Gastroesophageal sphincter (tissue), 4 donors: Measurements from ENCODE around the gene ERCC6. TPM values are rescaled to one million over a fixed set of nuclear protein-coding genes. Genes with fewer than 3 reads are reported as not detected.

Experiments
- ATAC-seq: fragments of 150-250 bp; one replicate; pipeline ENCODE4 v1.9.1; 2016; ENCODE audit warnings: mild to moderate bottlenecking, moderate library complexity
- H3K27ac ChIP-seq, 4 donors: fragments of 200-600 bp; sonication (generic) in 3 of 4; 1 replicate in 3 of 4; 2 replicates in 1 of 4; pipeline ENCODE4 v1.5.1; 2016 to 2019
- H3K27me3 ChIP-seq: fragments of 200-600 bp; sonication (generic); one replicate; pipeline ENCODE4 v1.5.1; 2019
- H3K36me3 ChIP-seq, 2 donors: fragments of 200-600 bp; sonication (generic); one replicate each; pipeline ENCODE4 v1.5.1; 2019; ENCODE audit warnings: control low read depth in 1 of 2
- H3K4me1 ChIP-seq, 3 donors: fragments of 200-600 bp; sonication (generic); 1 replicate in 2 of 3; 2 replicates in 1 of 3; pipeline ENCODE4 v1.5.1; 2016 to 2019; ENCODE audit warnings: control low read depth in 2 of 3
- H3K4me3 ChIP-seq, 2 donors: fragments of 200-600 bp; sonication (generic); one replicate each; pipeline ENCODE4 v1.5.1; 2019; ENCODE audit warnings: mild to moderate bottlenecking in 1 of 2, moderate library complexity in 1 of 2
- H3K9me3 ChIP-seq, 3 donors: fragments of 200-600 bp; sonication (generic); one replicate each; pipeline ENCODE4 v1.5.1; 2017 to 2019; ENCODE audit warnings: control low read depth in 2 of 3
- EP300 ChIP-seq: sonication (generic); formaldehyde crosslinking; IDR thresholded peaks from one replicate; pipeline ENCODE4 v1.6.1; 2017; ENCODE audit warnings: antibody characterized with exemption, mild to moderate bottlenecking
- POLR2A ChIP-seq, 2 donors: fragments of 450-650 bp; IDR thresholded peaks; one replicate each; pipeline ENCODE4 v1.6.1; 2017; ENCODE audit warnings: antibody characterized with exemption in 2 of 2, mild to moderate bottlenecking in 2 of 2, moderate library complexity in 1 of 2
- POLR2AphosphoS5 ChIP-seq: sonication (generic); formaldehyde crosslinking; IDR thresholded peaks from one replicate; pipeline ENCODE4 v1.6.1; 2017; ENCODE audit warnings: antibody characterized with exemption
- WGBS, 2 donors: methylation state at CpG; one replicate each; pipeline ENCODE4 v1.1.5; 2018; ENCODE audit warnings: low coverage in 1 of 2; 5-methylcytosine and 5-hydroxymethylcytosine counted together
- total RNA-seq, 4 donors: library from RNA; depleted of rRNA; stranded (reverse); fragments of >200 nt; gene quantifications; one replicate each; pipeline ENCODE4 v1.1.0, GENCODE V29; 2016
- TF ChIP-seq, protein P1 (sequence below), 4 experiments: fragments of 200-600 bp in 2 of 4; fragments of 450-650 bp in 2 of 4; sonication (generic) in 1 of 4; IDR thresholded peaks; one replicate each; pipeline ENCODE4 v1.5.1; 2017 to 2019; ENCODE audit warnings: antibody characterized with exemption in 4 of 4, mild to moderate bottlenecking in 2 of 4, moderate library complexity in 2 of 4

ERCC6 gene
- total RNA-seq, 4 donors from 2014 or later: 9.6 to 13.5 (median 11.0) TPM

DNA sequence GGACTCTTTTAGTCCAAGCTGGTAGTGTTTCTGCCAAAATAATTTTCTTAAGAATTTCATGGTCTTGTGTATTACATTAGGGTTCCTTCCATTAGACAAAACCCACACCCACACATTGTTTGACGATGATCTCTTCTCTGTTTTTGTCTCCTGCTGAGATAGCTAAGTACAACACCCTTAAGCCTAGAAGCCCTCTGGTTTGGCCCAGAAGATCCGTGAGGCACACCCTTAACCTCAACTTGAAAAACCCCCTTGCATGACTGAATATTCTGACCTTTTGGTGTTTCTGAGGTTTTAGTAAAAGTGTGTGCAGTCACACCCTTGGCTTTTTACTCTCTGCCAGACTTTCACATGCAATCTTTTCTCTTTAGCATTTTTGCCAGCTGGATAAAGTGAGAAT, 29.3 kb upstream of the ERCC6 start:
- Histone ChIP-seq H3K36me3 (no peaks in the 10 kb centered on the region), H3K27me3 (peaks cover 12% of the 10 kb centered on the region), H3K27ac (no peak overlapping the region), H3K4me3 (no peak overlapping the region), H3K4me1 (no peaks in the 10 kb centered on the region), H3K9me3 (peaks cover 0 to 14% (median 0%) of the 10 kb centered on the region in 3 donors)
- TF ChIP-seq EP300: no peak
- no peak for TF ChIP-seq POLR2AphosphoS5
- TF ChIP-seq, protein P1, sequence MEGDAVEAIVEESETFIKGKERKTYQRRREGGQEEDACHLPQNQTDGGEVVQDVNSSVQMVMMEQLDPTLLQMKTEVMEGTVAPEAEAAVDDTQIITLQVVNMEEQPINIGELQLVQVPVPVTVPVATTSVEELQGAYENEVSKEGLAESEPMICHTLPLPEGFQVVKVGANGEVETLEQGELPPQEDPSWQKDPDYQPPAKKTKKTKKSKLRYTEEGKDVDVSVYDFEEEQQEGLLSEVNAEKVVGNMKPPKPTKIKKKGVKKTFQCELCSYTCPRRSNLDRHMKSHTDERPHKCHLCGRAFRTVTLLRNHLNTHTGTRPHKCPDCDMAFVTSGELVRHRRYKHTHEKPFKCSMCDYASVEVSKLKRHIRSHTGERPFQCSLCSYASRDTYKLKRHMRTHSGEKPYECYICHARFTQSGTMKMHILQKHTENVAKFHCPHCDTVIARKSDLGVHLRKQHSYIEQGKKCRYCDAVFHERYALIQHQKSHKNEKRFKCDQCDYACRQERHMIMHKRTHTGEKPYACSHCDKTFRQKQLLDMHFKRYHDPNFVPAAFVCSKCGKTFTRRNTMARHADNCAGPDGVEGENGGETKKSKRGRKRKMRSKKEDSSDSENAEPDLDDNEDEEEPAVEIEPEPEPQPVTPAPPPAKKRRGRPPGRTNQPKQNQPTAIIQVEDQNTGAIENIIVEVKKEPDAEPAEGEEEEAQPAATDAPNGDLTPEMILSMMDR (IDR thresholded peaks at IDR 0.05): no peak
- no peak for TF ChIP-seq POLR2A (IDR thresholded peaks at IDR 0.05)
- 61 to 68% methylated on average over 2 of the region's 2 CpGs for WGBS, 2 donors
- peak; percentile 71 for ATAC-seq

DNA sequence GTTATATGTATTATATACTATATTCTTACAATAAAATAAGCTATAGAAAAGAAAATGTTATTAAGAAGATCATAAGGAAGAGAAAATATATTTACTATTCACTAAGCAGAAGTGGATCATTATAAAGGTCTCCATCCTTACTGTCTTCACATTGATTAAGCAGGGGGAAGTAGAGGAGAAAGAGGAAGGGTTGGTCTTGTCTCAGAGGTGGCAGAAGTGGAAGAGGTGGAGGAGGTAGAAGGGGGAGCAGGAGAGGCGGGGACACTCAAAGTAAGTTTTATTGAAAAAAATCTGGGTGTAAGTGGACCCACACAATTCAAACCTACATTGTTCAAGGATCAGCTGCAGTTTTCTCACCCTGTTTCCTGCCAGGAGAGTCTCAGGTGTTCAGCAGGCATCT, 28.9 kb upstream of the ERCC6 start:
- Histone ChIP-seq H3K4me1 (no peaks in the 10 kb centered on the region), H3K27me3 (peaks cover 12% of the 10 kb centered on the region), H3K36me3 (no peaks in the 10 kb centered on the region), H3K9me3 (peaks cover 0 to 14% (median 0%) of the 10 kb centered on the region in 3 donors), H3K4me3 (no peak overlapping the region), H3K27ac (no peak overlapping the region)
- TF ChIP-seq POLR2AphosphoS5: no peak
- TF ChIP-seq POLR2A (IDR thresholded peaks at IDR 0.05): no peak
- TF ChIP-seq, protein P1 (IDR thresholded peaks at IDR 0.05): no peak
- TF ChIP-seq EP300: no peak
- WGBS, 2 donors: 63 to 100% methylated on average over 1 of the region's 1 CpG
- ATAC-seq: no peak

DNA sequence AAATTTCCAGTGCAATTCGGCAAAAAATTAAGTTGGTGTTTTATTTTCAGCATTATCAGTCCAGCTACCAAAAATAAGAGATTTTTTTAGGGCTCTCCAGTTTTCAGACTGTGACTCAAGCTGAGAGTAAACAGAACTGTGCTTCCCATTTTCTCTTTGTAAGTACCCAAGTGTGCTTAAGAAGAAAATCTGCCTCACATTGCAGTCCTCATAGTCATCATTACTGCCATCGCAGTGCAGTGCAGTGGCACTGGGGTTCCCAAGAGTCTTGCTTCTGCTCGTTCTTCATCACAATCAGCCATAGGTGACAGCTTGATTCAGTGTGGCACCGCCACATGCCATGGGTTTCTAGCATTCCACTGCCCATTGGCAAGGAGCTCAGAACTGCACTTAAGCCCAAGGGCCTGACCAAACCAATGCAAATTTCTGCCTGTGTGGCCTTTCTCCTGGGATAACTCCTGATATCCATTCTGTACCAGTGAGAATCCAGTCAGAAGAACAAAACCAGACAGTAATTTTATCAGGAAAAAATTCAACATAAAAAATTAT, 25.6 kb upstream of the ERCC6 start:
- Histone ChIP-seq H3K27me3 (peaks cover 26% of the 10 kb centered on the region), H3K27ac (no peak overlapping the region), H3K4me1 (no peaks in the 10 kb centered on the region), H3K4me3 (no peak overlapping the region), H3K9me3 (peaks cover 0 to 10% (median 0%) of the 10 kb centered on the region in 3 donors), H3K36me3 (no peaks in the 10 kb centered on the region)
- WGBS, 2 donors: 80% methylated on average over 3 to 4 of the region's 4 CpGs
- no peak for TF ChIP-seq POLR2AphosphoS5
- no peak for ATAC-seq

DNA sequence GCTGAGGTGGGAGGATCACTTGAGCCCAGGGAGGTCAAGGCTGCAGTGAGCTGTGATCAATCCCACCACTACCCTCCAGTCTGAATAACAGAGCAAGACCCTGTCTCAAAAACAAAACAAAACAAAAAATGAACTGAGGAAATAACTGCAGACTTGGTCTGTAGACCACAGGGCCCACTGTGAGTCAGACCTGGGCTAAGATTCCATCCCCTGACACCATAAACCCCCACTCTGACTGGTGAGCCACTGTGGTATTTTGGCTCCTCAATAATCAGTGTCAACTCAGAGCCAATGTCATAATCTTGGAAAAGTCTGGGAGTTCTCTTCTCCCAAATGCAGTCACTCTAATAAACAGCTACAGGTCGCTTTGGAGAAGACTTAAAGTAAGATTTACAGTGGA, 24.0 kb upstream of the ERCC6 start:
- 86% methylated on average over 1 of the region's 1 CpG; no CpG with 5 or more reads in 1 of the 2 donors for WGBS, 2 donors
- TF ChIP-seq POLR2A (IDR thresholded peaks at IDR 0.05) (no peak), EP300 (no peak)
- TF ChIP-seq, protein P1 (IDR thresholded peaks at IDR 0.05): no peak
- H3K27me3 ChIP-seq: peaks cover 32% of the 10 kb centered on the region
- H3K36me3 ChIP-seq: no peaks in the 10 kb centered on the region
- no peak overlapping the region for H3K27ac ChIP-seq
- no peak for ATAC-seq
- H3K4me1 ChIP-seq: no peaks in the 10 kb centered on the region
- no peaks in the 10 kb centered on the region for H3K9me3 ChIP-seq
- H3K4me3 ChIP-seq: no peak overlapping the region

DNA sequence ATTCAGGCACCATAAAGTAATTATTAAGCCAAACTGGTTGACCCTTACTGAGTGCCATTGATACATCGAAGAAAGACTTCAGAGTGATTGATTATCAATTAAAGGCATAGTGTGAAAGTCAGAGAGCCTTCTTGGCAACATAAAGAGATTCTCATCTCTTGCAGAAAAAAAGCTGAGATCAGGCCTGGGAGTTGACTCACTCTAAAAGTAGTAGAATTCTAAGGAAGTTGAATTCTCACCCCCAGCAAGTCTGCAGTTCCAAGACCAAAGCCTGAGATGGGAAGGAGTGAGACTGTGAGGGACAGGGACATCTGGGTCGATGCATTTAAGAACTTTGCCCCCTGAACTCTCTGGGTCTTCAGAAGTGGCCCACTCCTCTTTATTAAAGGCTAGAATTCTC, 21.6 kb upstream of the ERCC6 start:
- ATAC-seq: no peak
- Histone ChIP-seq H3K36me3 (no peaks in the 10 kb centered on the region), H3K4me3 (no peak overlapping the region), H3K27ac (no peak overlapping the region), H3K9me3 (peaks cover 0 to 9% (median 0%) of the 10 kb centered on the region in 3 donors), H3K27me3 (peaks cover 31% of the 10 kb centered on the region), H3K4me1 (no peaks in the 10 kb centered on the region)
- TF ChIP-seq EP300 (no peak), POLR2A (IDR thresholded peaks at IDR 0.05) (no peak), POLR2AphosphoS5 (no peak)
- TF ChIP-seq, protein P1 (IDR thresholded peaks at IDR 0.05): no peak
- WGBS, 2 donors: 66% methylated on average over 2 of the region's 2 CpGs; no CpG with 5 or more reads in 1 of the 2 donors
